IPS-15b (cell line): Measurements from ENCODE around the gene ATG101.
A peak's percentile ranks its signal among the peaks of the same experiment; 100 is the strongest.

Experiments
- H3K27me3 ChIP-seq: one replicate; pipeline ENCODE4 v1.6.1; 2013; ENCODE audit warnings: low read length; ENCODE audit not compliant: control insufficient read depth, insufficient read depth
- H3K36me3 ChIP-seq: one replicate; pipeline ENCODE4 v1.6.1; 2013; ENCODE audit warnings: low read length; ENCODE audit not compliant: control insufficient read depth, insufficient read depth
- H3K4me1 ChIP-seq: one replicate; pipeline ENCODE4 v1.6.1; 2013; ENCODE audit warnings: mild to moderate bottlenecking, low read length; ENCODE audit not compliant: control insufficient read depth, insufficient read depth
- H3K4me3 ChIP-seq: one replicate; pipeline ENCODE4 v1.5.1; 2013; ENCODE audit warnings: low read depth, low read length
- H3K9ac ChIP-seq: one replicate; pipeline ENCODE4 v1.6.1; 2013; ENCODE audit warnings: low read depth, mild to moderate bottlenecking, low read length
- H3K9me3 ChIP-seq: one replicate; pipeline ENCODE4 v1.6.1; 2013; ENCODE audit warnings: mild to moderate bottlenecking, low read length; ENCODE audit not compliant: control insufficient read depth, insufficient read depth

Gene ATG101

GRCh38 chr12:52078276-52078675 lies 8.5 kb downstream of the ATG101 start:
- H3K4me3 ChIP-seq: no peak overlapping the region
- H3K27me3 ChIP-seq: no peaks in the 10 kb centered on the region
- H3K4me1 ChIP-seq: peaks cover 5% of the 10 kb centered on the region
- peaks cover 23% of the 10 kb centered on the region for H3K36me3 ChIP-seq
- H3K9me3 ChIP-seq: no peaks in the 10 kb centered on the region
- no peak overlapping the region for H3K9ac ChIP-seq

GRCh38 chr12:52079576-52080402 lies 10.0 kb downstream of the ATG101 start, which contains the start of gene SMIM41:
TSS of gene SMIM41 (plus strand) at chr12:52079704. CDS start at chr12:52079780, 76 bp downstream.
- Histone ChIP-seq H3K9me3 (no peaks in the 10 kb centered on the region), H3K36me3 (peaks cover 13% of the 10 kb centered on the region), H3K4me3 (peak within 1 kb of the TSS; percentile 8), H3K4me1 (peaks cover 5% of the 10 kb centered on the region), H3K9ac (no peak within 1 kb of the TSS), H3K27me3 (no peaks in the 10 kb centered on the region)

GRCh38 chr12:52080403-52081251 lies 10.8 kb downstream of the ATG101 start:
- no peak overlapping the region for H3K9ac ChIP-seq
- peaks cover 13% of the 10 kb centered on the region for H3K36me3 ChIP-seq
- no peaks in the 10 kb centered on the region for H3K27me3 ChIP-seq
- no peaks in the 10 kb centered on the region for H3K9me3 ChIP-seq
- H3K4me1 ChIP-seq: peaks cover 5% of the 10 kb centered on the region
- H3K4me3 ChIP-seq: no peak overlapping the region

GRCh38 chr12:52081263-52081733 lies 11.5 kb downstream of the ATG101 start:
- Histone ChIP-seq H3K9me3 (no peaks in the 10 kb centered on the region), H3K4me1 (peaks cover 5% of the 10 kb centered on the region), H3K9ac (no peak overlapping the region), H3K27me3 (no peaks in the 10 kb centered on the region), H3K36me3 (peaks cover 13% of the 10 kb centered on the region), H3K4me3 (no peak overlapping the region)

GRCh38 chr12:52082026-52082668 lies 12.4 kb downstream of the ATG101 start:
- Histone ChIP-seq H3K4me1 (peaks cover 5% of the 10 kb centered on the region), H3K9ac (no peak overlapping the region), H3K4me3 (no peak overlapping the region), H3K36me3 (peaks cover 6% of the 10 kb centered on the region), H3K9me3 (no peaks in the 10 kb centered on the region), H3K27me3 (no peaks in the 10 kb centered on the region)

- no peaks in the 10 kb centered on the region for H3K27me3 ChIP-seq
- H3K36me3 ChIP-seq: peaks cover 1% of the 10 kb centered on the region
- H3K4me1 ChIP-seq: peaks cover 5% of the 10 kb centered on the region
- no peak overlapping the region for H3K4me3 ChIP-seq
- no peak overlapping the region for H3K9ac ChIP-seq
- H3K9me3 ChIP-seq: no peaks in the 10 kb centered on the region
Observed at GRCh38 chr12:52082669-52082987, 12.8 kb downstream of the ATG101 start.

GRCh38 chr12:52082988-52083637 lies 13.3 kb downstream of the ATG101 start:
- H3K27me3 ChIP-seq: no peaks in the 10 kb centered on the region
- no peak overlapping the region for H3K9ac ChIP-seq
- H3K36me3 ChIP-seq: no peaks in the 10 kb centered on the region
- H3K9me3 ChIP-seq: no peaks in the 10 kb centered on the region
- no peak overlapping the region for H3K4me3 ChIP-seq
- H3K4me1 ChIP-seq: peaks cover 5% of the 10 kb centered on the region

GRCh38 chr12:52083638-52083996 lies 13.8 kb downstream of the ATG101 start:
- H3K9ac ChIP-seq: no peak overlapping the region
- no peaks in the 10 kb centered on the region for H3K27me3 ChIP-seq
- H3K9me3 ChIP-seq: no peaks in the 10 kb centered on the region
- no peaks in the 10 kb centered on the region for H3K36me3 ChIP-seq
- H3K4me1 ChIP-seq: peaks cover 5% of the 10 kb centered on the region
- no peak overlapping the region for H3K4me3 ChIP-seq

GRCh38 chr12:52084491-52085231 lies 14.9 kb downstream of the ATG101 start:
- no peak overlapping the region for H3K4me3 ChIP-seq
- H3K4me1 ChIP-seq: peaks cover 3% of the 10 kb centered on the region
- no peak overlapping the region for H3K9ac ChIP-seq
- H3K27me3 ChIP-seq: no peaks in the 10 kb centered on the region
- H3K36me3 ChIP-seq: no peaks in the 10 kb centered on the region
- no peaks in the 10 kb centered on the region for H3K9me3 ChIP-seq

- H3K36me3 ChIP-seq: no peaks in the 10 kb centered on the region
Observed at GRCh38 chr12:52085682-52086180, 16.0 kb downstream of the ATG101 start.

More at GRCh38 chr12:52085682-52086180, 16.0 kb downstream of the ATG101 start:
- H3K4me3 ChIP-seq: no peak overlapping the region
- peaks cover 3% of the 10 kb centered on the region for H3K4me1 ChIP-seq
- no peaks in the 10 kb centered on the region for H3K27me3 ChIP-seq
- H3K9ac ChIP-seq: no peak overlapping the region
- H3K9me3 ChIP-seq: no peaks in the 10 kb centered on the region
